Urinary bladder (tissue), 4 donors: ENCODE results near the gene PLCL2. TPM values are rescaled to one million over a fixed set of nuclear protein-coding genes. Genes with fewer than 3 reads are reported as not detected.

Source experiments
- DNase-seq: peaks from one replicate; pipeline ENCODE4 v3.0.0-alpha.2; 2015; ENCODE audit errors: extremely low spot score
- H3K27ac ChIP-seq: one replicate; pipeline ENCODE4 v1.5.1; 2013; ENCODE audit warnings: low read depth, mild to moderate bottlenecking, moderate library complexity
- H3K36me3 ChIP-seq: one replicate; pipeline ENCODE4 v1.6.1; 2013; ENCODE audit warnings: mild to moderate bottlenecking, moderate library complexity; ENCODE audit not compliant: insufficient read depth
- H3K4me1 ChIP-seq: one replicate; pipeline ENCODE4 v1.6.1; 2013; ENCODE audit warnings: mild to moderate bottlenecking, moderate library complexity; ENCODE audit not compliant: insufficient read depth
- H3K4me3 ChIP-seq: one replicate; pipeline ENCODE4 v1.5.1; 2013; ENCODE audit warnings: low read depth, low read length
- WGBS: extraction: QIAGEN DNeasy Blood & Tissue Kit; methylation state at CpG from one replicate; pipeline ENCODE4 v1.1.7; 2013; 5-methylcytosine and 5-hydroxymethylcytosine counted together
- polyA plus RNA-seq: library from polyadenylated mRNA; stranded (reverse); fragments of 200-250 nt; gene quantifications from one replicate; pipeline ENCODE4 v1.2.3, GENCODE V29; 2013
- total RNA-seq: library from RNA; depleted of rRNA; stranded (reverse); fragments of >200 nt; gene quantifications from one replicate; pipeline ENCODE4 v1.2.3, GENCODE V29; 2014
- donor health status: healthy with polysubstance abuse.
- donor health status: healthy.

Gene PLCL2
- total and polyA plus RNA-seq, 2 donors = 2.7 to 23.0 TPM

DNA sequence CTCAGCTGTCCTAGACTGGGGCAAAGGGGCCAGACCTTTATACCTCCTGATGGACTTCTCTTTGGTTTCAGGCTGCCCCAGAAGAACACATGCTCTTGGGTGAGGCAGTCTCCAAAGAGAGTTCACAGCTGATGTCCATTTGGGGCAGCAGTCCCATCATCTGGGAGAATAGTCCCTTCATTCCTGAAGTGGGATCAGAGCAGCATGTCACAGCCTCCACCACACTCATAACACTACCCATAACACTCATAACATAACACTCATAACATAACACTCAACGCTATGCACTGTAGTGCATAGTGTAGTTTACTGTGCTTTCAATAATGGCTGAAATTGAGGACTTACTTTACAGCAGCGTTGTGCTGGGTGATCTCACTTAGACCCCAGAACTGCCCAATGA is 36.7 kb upstream of the PLCL2 start:
- no peak overlapping the region for H3K4me3 ChIP-seq
- 77% methylated on average over 2 of the region's 2 CpGs for WGBS
- no peaks in the 10 kb centered on the region for H3K4me1 ChIP-seq
- no peak overlapping the region for H3K27ac ChIP-seq
- no peak for DNase-seq
- no peaks in the 10 kb centered on the region for H3K36me3 ChIP-seq

DNA sequence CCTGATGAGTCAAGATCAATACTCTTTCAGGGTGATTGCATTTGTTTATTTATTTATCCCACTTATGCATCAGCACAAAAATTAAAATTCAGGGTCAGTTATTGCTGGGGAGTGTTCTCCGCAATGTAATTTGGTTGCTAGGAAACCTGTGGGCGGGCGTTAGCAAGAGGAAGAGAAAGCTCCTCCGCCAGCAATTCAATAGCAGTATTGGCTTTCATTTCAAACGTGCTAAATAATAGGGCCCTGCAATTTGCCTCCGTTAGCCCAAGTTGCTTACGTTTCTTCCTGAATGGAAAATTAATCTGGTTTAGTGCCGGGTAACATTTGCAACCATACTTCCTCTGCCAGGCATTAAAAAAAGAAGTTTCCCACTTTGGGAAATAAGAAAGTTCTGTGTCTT is 35.5 kb upstream of the PLCL2 start:
- Histone ChIP-seq H3K27ac (no peak overlapping the region), H3K4me3 (no peak overlapping the region), H3K4me1 (no peaks in the 10 kb centered on the region), H3K36me3 (no peaks in the 10 kb centered on the region)
- no peak for DNase-seq
- WGBS = 35% methylated on average over 8 of the region's 8 CpGs

DNA sequence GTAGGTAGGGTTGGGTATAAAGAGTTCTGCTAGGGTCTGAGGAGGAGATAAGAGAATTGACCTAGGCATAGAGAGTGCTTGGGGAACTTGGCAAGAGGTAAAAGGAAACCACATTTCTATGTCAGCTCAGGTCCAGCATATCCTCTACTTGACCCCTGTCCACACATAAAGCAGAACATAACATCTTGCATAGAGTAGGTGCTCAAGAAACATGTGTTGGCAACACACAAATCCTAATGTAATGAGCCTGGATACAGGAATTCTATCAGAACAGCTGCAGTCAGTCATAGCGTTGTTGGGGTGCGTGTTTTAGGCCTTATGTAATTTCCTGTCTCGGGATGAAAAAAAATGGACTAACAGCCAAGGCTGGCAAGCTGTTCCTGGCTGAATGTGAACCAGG is 35.0 kb upstream of the PLCL2 start:
- no peak for DNase-seq
- H3K27ac ChIP-seq = no peak overlapping the region
- no peak overlapping the region for H3K4me3 ChIP-seq

DNA sequence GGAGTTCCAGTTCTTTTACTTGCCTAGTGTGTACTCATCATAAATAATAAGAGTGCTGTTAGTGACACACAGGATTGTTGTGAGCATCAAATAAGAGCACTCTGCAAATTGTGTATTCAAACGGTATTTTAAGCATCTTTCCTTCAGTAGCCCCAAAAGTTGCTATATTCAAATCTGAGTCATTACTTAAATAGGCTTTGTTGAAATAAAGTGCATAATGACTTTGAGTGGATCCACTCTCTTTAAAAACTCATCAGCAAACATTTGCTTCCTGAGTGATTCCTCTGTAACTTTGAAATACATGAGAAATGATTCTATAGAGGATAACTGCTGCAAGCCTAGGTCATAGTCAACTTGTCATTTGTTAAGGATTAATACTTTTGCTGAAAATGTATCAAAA is 29.3 kb upstream of the PLCL2 start:
- Histone ChIP-seq H3K4me3 (no peak overlapping the region), H3K4me1 (no peaks in the 10 kb centered on the region), H3K36me3 (no peaks in the 10 kb centered on the region), H3K27ac (no peak overlapping the region)
- DNase-seq = no peak
- WGBS = 72% methylated on average over 1 of the region's 1 CpG

More for the DNA sequence above, 35.0 kb upstream of the PLCL2 start:
- no peaks in the 10 kb centered on the region for H3K4me1 ChIP-seq
- no peaks in the 10 kb centered on the region for H3K36me3 ChIP-seq
- 23% methylated on average over 3 of the region's 3 CpGs for WGBS

DNA sequence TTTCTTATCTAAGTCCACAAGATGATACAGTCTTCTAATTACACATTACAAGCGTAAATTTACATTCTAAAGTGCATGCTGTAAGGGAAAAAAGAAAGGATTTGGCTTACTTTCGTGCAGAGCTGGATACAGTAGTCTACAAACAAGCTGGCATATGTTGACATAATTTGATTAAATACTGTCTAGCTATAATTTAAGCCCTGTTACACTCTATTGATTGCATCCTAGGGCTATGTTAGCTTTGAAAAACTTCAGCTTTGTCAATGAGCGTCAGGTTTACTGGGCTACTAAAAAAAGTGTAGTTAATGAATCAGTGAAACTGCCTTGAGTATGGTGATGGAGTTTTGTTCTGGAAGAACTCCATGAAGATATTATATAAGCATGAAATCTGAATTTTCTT is 24.5 kb upstream of the PLCL2 start:
- H3K36me3 ChIP-seq = no peaks in the 10 kb centered on the region
- no peaks in the 10 kb centered on the region for H3K4me1 ChIP-seq
- no peak overlapping the region for H3K4me3 ChIP-seq
- WGBS = 65% methylated on average over 3 of the region's 3 CpGs
- DNase-seq = no peak
- no peak overlapping the region for H3K27ac ChIP-seq

DNA sequence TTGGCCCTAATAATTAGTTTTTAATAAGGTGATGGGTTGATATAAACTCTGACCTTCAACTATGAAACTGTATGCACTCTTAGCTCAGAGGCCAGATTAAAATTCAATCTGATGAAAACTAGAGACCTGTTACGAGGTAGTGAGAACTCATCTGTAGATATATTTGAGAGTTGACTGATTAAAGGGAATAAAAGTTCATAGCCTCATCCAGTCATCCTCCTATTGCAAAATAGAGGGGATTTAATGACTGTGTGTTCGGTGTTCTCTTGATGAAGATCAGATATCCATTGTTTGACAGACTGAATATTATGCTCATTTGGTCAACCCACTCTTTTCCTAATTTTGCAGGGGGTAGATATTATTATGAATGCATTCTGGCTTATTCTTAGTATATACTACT is 23.3 kb upstream of the PLCL2 start:
- no peaks in the 10 kb centered on the region for H3K4me1 ChIP-seq
- no peak overlapping the region for H3K27ac ChIP-seq
- no peak overlapping the region for H3K4me3 ChIP-seq
- H3K36me3 ChIP-seq = no peaks in the 10 kb centered on the region
- no peak for DNase-seq
- WGBS = 89% methylated on average over 2 of the region's 2 CpGs

DNA sequence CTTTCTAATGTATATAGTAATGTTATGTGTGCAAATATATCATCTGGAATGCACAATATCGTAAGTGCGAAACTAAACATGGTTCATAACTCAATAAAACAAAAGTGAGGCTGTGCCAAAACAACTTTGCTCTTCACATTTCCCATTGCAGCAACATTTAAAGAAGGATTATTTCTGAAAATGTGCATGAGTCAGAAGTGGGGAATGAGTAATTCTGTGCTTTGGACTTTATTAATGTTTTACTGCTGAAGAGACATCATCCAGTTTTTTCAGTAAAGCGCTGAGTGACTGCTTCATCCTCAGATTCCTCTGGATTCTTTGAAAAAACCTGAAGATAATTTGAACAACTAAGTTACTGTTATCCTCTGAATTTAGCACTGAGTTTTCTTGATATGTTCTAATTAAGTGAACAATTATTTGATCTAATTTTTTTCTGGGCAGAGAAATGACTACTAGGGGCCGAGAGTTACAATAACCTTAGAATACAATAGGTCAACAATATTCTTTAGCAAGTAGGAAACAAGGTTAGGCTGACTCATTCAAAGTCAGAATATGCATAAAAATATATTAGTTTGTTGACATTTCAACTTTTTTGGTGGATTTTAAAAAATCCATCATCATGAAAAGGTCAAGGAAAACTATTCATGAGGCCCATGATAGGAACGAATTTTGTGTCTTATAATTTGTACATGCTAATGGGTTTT is 20.0 kb upstream of the PLCL2 start:
- Histone ChIP-seq H3K27ac (no peak overlapping the region), H3K4me3 (no peak overlapping the region), H3K4me1 (no peaks in the 10 kb centered on the region), H3K36me3 (no peaks in the 10 kb centered on the region)
- WGBS = 73% methylated on average over 5 of the region's 5 CpGs
- no peak for DNase-seq

DNA sequence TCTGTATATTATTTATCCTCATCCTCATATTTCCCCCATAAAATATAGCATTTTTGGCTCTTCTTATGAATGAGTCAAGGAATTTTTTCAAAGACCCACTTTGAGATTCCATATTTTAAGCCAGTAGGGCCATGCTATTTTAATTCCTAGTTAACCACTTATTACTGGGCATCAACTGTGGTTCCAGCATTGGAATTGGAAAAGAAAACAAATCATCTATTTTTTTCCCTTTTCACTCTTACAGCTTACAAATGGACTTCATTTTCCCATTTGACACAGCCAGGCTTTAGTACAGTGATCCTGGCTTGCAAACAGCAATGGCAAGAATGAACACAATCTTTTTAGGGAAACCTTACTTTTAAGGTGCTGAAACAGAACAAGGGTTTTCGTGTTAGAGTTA is 19.4 kb upstream of the PLCL2 start:
- DNase-seq = no peak
- no peak overlapping the region for H3K27ac ChIP-seq

DNA sequence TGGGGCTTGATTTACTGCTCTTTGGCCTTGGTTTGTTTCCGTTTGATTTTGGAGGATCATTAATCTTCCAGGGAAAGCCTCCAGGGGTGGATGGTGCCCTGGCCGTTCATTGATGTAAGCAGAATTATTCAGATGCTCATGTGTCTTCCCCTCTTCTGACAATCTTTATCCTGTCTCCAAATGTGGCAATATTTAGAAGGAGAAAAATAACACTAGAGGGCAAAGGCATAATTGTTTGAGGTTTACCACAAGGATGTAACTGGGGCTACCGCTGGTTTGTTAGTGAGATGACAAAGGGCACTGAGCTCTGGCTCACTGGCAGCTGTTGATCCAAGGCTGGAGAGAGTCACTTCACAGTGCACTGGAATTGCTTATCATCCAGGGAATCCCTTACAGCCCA is 18.2 kb upstream of the PLCL2 start:
- Histone ChIP-seq H3K36me3 (no peaks in the 10 kb centered on the region), H3K27ac (no peak overlapping the region), H3K4me3 (no peak overlapping the region), H3K4me1 (no peaks in the 10 kb centered on the region)
- no peak for DNase-seq
- 30% methylated on average over 3 of the region's 3 CpGs for WGBS

More for the DNA sequence above, 19.4 kb upstream of the PLCL2 start:
- no peak overlapping the region for H3K4me3 ChIP-seq
- H3K4me1 ChIP-seq = no peaks in the 10 kb centered on the region
- H3K36me3 ChIP-seq = no peaks in the 10 kb centered on the region
- WGBS = 93% methylated on average over 1 of the region's 1 CpG

DNA sequence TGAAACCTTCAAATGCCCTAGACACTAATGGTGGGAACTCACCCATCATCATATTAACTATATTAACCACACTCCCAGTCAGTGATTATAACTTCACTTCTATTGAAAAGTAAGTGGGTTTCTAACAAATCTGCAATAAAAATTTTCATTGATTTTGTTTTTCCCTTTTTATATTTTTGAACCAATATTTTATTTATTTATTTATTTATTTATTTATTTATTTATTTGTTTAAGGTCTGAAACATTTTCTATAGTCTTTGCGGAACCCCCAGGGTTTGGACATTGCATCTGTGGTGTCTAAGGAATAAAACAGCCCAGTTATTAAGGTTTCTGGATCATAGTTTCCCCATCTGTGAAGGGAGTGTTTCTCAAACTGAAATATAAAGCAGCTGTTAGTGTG is 16.2 kb upstream of the PLCL2 start:
- Histone ChIP-seq H3K36me3 (no peaks in the 10 kb centered on the region), H3K4me1 (no peaks in the 10 kb centered on the region), H3K27ac (no peak overlapping the region), H3K4me3 (no peak overlapping the region)
- WGBS = 99% methylated on average over 1 of the region's 1 CpG
- no peak for DNase-seq

DNA sequence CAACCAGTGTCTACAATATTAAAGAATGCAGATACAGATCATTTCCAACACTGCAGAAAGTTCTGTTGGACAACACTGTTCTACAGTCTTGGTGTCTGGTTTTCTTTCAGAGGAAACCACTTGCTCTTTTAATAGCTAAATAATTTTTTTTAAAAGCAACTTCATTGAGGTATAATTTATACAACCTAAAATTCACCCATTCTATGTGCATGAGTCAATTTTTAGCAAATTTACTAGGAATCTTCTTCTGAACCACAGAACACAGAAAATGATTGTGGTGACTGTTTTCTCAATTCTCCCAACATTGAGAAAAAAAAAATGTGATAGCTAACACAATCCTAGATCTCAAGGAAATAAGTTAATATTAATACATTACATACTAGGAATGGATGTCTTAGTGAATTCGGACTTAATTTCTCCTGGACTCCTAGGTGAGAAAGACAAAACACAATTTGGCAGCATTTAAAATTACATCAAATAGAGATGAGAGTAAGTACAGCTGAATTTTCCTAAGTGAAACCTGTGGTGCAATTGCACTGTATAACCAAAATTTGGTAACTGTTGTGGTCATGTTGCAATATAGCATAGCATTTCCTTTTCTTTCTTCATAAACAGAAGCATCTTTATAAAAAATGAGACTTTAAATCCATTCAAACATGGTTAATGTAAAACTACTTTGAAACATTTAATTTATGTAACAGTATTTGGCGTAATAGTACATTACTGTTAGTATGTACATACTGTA is 15.3 kb upstream of the PLCL2 start:
- 48% methylated on average over 2 of the region's 2 CpGs for WGBS
- Histone ChIP-seq H3K27ac (no peak overlapping the region), H3K4me1 (no peaks in the 10 kb centered on the region), H3K36me3 (no peaks in the 10 kb centered on the region), H3K4me3 (no peak overlapping the region)
- DNase-seq = no peak

DNA sequence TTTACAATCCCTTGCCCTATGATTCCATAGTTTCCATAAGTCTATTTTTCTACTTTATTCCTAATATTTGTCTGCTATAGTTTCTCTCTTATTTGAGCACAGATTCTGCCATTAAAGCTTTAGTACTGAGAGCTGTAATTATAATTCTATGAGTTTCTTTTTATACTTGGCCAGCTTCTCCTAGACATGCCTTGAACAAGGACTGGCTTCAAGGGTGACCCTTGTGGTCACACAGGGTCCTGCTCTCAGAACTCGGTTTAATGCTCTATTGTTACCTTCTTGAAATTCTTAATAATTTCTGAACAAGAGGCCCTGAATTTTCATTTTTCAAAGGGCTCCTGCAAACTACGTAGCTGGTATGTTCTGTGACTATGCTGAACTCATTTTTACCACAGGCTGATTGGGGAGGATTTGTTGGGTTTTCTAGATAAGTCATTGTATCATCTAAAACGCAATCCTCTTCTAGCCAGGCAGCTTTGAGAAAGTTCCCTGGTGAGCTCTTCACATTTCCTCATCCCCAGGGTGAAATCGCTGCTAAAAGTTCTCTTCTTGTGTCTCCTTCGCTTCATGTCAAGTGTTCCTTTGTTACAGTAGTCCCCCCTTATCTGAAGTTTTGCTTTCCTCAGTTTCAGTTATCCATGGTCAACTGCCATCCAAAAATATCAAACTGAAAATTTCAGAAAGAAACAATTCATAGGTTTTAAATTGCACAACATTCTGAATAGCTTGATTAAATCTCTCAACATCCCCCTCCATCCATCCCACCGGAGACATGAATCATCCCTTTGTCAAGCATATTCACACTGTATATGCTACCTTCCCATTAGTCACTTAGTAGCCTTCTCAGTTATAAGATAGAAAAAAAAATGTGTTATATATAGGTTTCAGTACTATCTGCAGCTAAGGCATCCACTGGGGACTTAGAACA is 12.6 kb upstream of the PLCL2 start:
- H3K27ac ChIP-seq = no peak overlapping the region
- no peak overlapping the region for H3K4me3 ChIP-seq
- H3K4me1 ChIP-seq = no peaks in the 10 kb centered on the region
- H3K36me3 ChIP-seq = no peaks in the 10 kb centered on the region
- 91% methylated on average over 6 of the region's 6 CpGs for WGBS
- DNase-seq = no peak

DNA sequence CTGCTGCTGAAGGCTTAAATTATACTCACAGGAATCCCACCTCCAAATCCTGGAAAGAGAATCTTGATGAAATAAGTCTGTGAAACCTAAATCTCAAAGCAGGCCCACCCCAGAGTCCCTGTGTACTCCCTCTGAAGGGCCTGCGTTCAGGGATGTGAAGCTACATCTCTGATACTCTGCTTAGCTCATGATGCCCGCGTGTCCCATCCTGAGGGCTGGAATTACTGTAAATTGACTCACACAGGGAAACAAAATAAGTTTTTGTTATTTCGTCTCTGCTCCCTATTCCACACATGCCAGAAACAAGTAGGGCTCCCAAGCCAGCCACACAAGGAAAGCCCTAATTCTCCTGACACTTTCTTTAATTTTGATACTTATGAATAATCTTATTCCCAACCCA is 10.9 kb upstream of the PLCL2 start:
- H3K36me3 ChIP-seq = no peaks in the 10 kb centered on the region
- H3K4me1 ChIP-seq = no peaks in the 10 kb centered on the region
- DNase-seq = no peak
- H3K4me3 ChIP-seq = no peak overlapping the region
- 85% methylated on average over 4 of the region's 4 CpGs for WGBS
- H3K27ac ChIP-seq = no peak overlapping the region
